ENCODE data around the gene P2RX2.
"Not testable (repeated sequence)": the region's sequence is repeated elsewhere in the genome, so short reads cannot be mapped to it uniquely, and the experiment has no call there.

P2RX2 gene

GRCh38 chr12:132583736-132584135 is 34.8 kb upstream of the P2RX2 start:
- no peak for DNase-seq (ENCODE audit: low spot score)

GRCh38 chr12:132584429-132584828 is 34.1 kb upstream of the P2RX2 start:
- no peak for DNase-seq (ENCODE audit: low spot score)

GRCh38 chr12:132585177-132585576 is 33.4 kb upstream of the P2RX2 start:
- no peak for DNase-seq (ENCODE audit: low spot score)

GRCh38 chr12:132586929-132587328 is 31.6 kb upstream of the P2RX2 start:
- no peak for DNase-seq (ENCODE audit: low spot score)

- no peak for DNase-seq (ENCODE audit: low spot score)
Measured at GRCh38 chr12:132587781-132588180, 30.8 kb upstream of the P2RX2 start.

GRCh38 chr12:132588319-132588718 is 30.3 kb upstream of the P2RX2 start:
- DNase-seq (ENCODE audit: low spot score) = no peak

GRCh38 chr12:132588821-132589669 is 29.5 kb upstream of the P2RX2 start:
- DNase-seq (ENCODE audit: low spot score) = no peak

GRCh38 chr12:132591107-132591935 is 27.3 kb upstream of the P2RX2 start:
- DNase-seq (ENCODE audit: low spot score) = no peak

- no peak for DNase-seq (ENCODE audit: low spot score)
Measured at GRCh38 chr12:132592282-132592970, 26.1 kb upstream of the P2RX2 start.

GRCh38 chr12:132593071-132593470 is 25.5 kb upstream of the P2RX2 start:
- DNase-seq (ENCODE audit: low spot score) = no peak

- no peak for DNase-seq (ENCODE audit: low spot score)
Measured at GRCh38 chr12:132593521-132593920, 25.1 kb upstream of the P2RX2 start.

GRCh38 chr12:132593938-132594358 is 24.6 kb upstream of the P2RX2 start:
- peak; percentile 82 for DNase-seq (ENCODE audit: low spot score)

GRCh38 chr12:132595183-132595582 is 23.4 kb upstream of the P2RX2 start:
- DNase-seq (ENCODE audit: low spot score) = no peak

GRCh38 chr12:132596016-132596415 is 22.6 kb upstream of the P2RX2 start:
- DNase-seq (ENCODE audit: low spot score) = no peak

- no peak for DNase-seq (ENCODE audit: low spot score)
Measured at GRCh38 chr12:132597333-132598316, 21.0 kb upstream of the P2RX2 start.

- not testable (repeated sequence) for DNase-seq (ENCODE audit: low spot score)
Measured at GRCh38 chr12:132599502-132599901, 19.1 kb upstream of the P2RX2 start.

- no peak for DNase-seq (ENCODE audit: low spot score)
Measured at GRCh38 chr12:132600048-132601032, 18.2 kb upstream of the P2RX2 start.

- DNase-seq (ENCODE audit: low spot score) = no peak
Measured at GRCh38 chr12:132601171-132601883, 17.2 kb upstream of the P2RX2 start.

- DNase-seq (ENCODE audit: low spot score) = no peak
Measured at GRCh38 chr12:132602572-132603239, 15.9 kb upstream of the P2RX2 start.

All from putamen (tissue), 1 donor.